CD4-positive, alpha-beta T cell treated with Interleukin-4 for 4 hours (primary cell): Measurements from ENCODE around the gene UPB1.

Experiments
- DNase-seq: peaks from one replicate; pipeline ENCODE4 v3.0.0-alpha.2; 2020

The UPB1 gene

GRCh38 chr22:24494528-24495364 is at the start of gene UPB1:
UPB1 (plus strand) TSS chr22:24495332; CDS start chr22:24495404, 72 bp downstream.
- DNase-seq, result no peak

GRCh38 chr22:24445481-24446259 is 49.5 kb upstream of the UPB1 start:
- no peak for DNase-seq

- no peak for DNase-seq
These were observed 48.9 kb upstream of the UPB1 start for GRCh38 chr22:24446260-24446611.

- DNase-seq, result no peak
These were observed 44.5 kb upstream of the UPB1 start for GRCh38 chr22:24450610-24451009.

GRCh38 chr22:24451162-24451561 is 44.0 kb upstream of the UPB1 start:
- no peak for DNase-seq

GRCh38 chr22:24453853-24454252 is 41.3 kb upstream of the UPB1 start:
- DNase-seq, result no peak

GRCh38 chr22:24455039-24455438 is 40.1 kb upstream of the UPB1 start:
- DNase-seq, result no peak

GRCh38 chr22:24455751-24456426 is 39.2 kb upstream of the UPB1 start:
- no peak for DNase-seq

GRCh38 chr22:24457894-24458420 is 37.2 kb upstream of the UPB1 start:
- no peak for DNase-seq

GRCh38 chr22:24459911-24460310 is 35.2 kb upstream of the UPB1 start:
- no peak for DNase-seq

GRCh38 chr22:24460418-24461089 is 34.6 kb upstream of the UPB1 start:
- DNase-seq, result no peak

GRCh38 chr22:24463071-24463760 is 31.9 kb upstream of the UPB1 start:
- DNase-seq, result no peak

GRCh38 chr22:24465566-24465965 is 29.6 kb upstream of the UPB1 start:
- DNase-seq, result no peak

GRCh38 chr22:24465975-24466374 is 29.2 kb upstream of the UPB1 start:
- DNase-seq, result no peak

- DNase-seq, result no peak
These were observed 28.3 kb upstream of the UPB1 start for GRCh38 chr22:24466716-24467328.

- DNase-seq, result no peak
These were observed 27.8 kb upstream of the UPB1 start for GRCh38 chr22:24467340-24467739.

GRCh38 chr22:24471570-24471969 is 23.6 kb upstream of the UPB1 start:
- no peak for DNase-seq

GRCh38 chr22:24473284-24473683 is 21.8 kb upstream of the UPB1 start:
- no peak for DNase-seq

GRCh38 chr22:24474221-24474620 is 20.9 kb upstream of the UPB1 start:
- no peak for DNase-seq

- DNase-seq, result no peak
These were observed 20.4 kb upstream of the UPB1 start for GRCh38 chr22:24474649-24475255.

- DNase-seq, result no peak
These were observed 13.5 kb upstream of the UPB1 start for GRCh38 chr22:24481641-24482040.
